Measurements from ENCODE around the gene ZFC3H1. TPM values are rescaled to one million over a fixed set of nuclear protein-coding genes. Genes with fewer than 3 reads are reported as not detected.
"Not testable (repeated sequence)": the region's sequence is repeated elsewhere in the genome, so short reads cannot be mapped to it uniquely, and the experiment has no call there.

ZFC3H1 gene
- 32.8 TPM for polyA plus RNA-seq (2012; ENCODE audit: missing spikeins)

GRCh38 chr12:71663561-71664410, at the start of gene ZFC3H1, which contains the start of gene THAP2:
Gene ZFC3H1 (minus strand): TSS chr12:71663848. CDS start chr12:71663610, 238 bp downstream.
Gene THAP2 (plus strand): TSS chr12:71664301. CDS start chr12:71664510, 209 bp downstream.
- TF ChIP-seq POLR2A (IDR thresholded peaks at IDR 0.05; ENCODE audit: low read depth, low read length) (peak; percentile 86), POLR2AphosphoS5 (IDR thresholded peaks at IDR 0.05; ENCODE audit: low read depth, low read length) (peak; percentile 94), TAF1 (IDR thresholded peaks at IDR 0.05; ENCODE audit: borderline replicate concordance, low read depth, low read length) (peak; percentile 78)
- peak; percentile 63 for DNase-seq (ENCODE audit: insufficient read length)
- peak; percentile 98 for FAIRE-seq

GRCh38 chr12:71710276-71711125, 46.9 kb upstream of the ZFC3H1 start:
- DNase-seq (ENCODE audit: insufficient read length), result no peak
- no peak for TF ChIP-seq POLR2AphosphoS5 (IDR thresholded peaks at IDR 0.05; ENCODE audit: low read depth, low read length)
- no peak for TF ChIP-seq POLR2A (IDR thresholded peaks at IDR 0.05; ENCODE audit: low read depth, low read length)
- no peak for TF ChIP-seq TAF1 (IDR thresholded peaks at IDR 0.05; ENCODE audit: borderline replicate concordance, low read depth, low read length)
- FAIRE-seq, result no peak

GRCh38 chr12:71708658-71709057, 45.0 kb upstream of the ZFC3H1 start:
- FAIRE-seq (no peak), DNase-seq (ENCODE audit: insufficient read length) (no peak)
- TF ChIP-seq POLR2A (IDR thresholded peaks at IDR 0.05; ENCODE audit: low read depth, low read length) (no peak), POLR2AphosphoS5 (IDR thresholded peaks at IDR 0.05; ENCODE audit: low read depth, low read length) (no peak), TAF1 (IDR thresholded peaks at IDR 0.05; ENCODE audit: borderline replicate concordance, low read depth, low read length) (no peak)

- no peak for DNase-seq (ENCODE audit: insufficient read length)
- TF ChIP-seq POLR2A (IDR thresholded peaks at IDR 0.05; ENCODE audit: low read depth, low read length), result no peak
- no peak for TF ChIP-seq TAF1 (IDR thresholded peaks at IDR 0.05; ENCODE audit: borderline replicate concordance, low read depth, low read length)
- no peak for TF ChIP-seq POLR2AphosphoS5 (IDR thresholded peaks at IDR 0.05; ENCODE audit: low read depth, low read length)
- no peak for FAIRE-seq
These were observed 41.3 kb upstream of the ZFC3H1 start for GRCh38 chr12:71704920-71705319.

- DNase-seq (ENCODE audit: insufficient read length), result no peak
- TF ChIP-seq POLR2A (IDR thresholded peaks at IDR 0.05; ENCODE audit: low read depth, low read length) (no peak), POLR2AphosphoS5 (IDR thresholded peaks at IDR 0.05; ENCODE audit: low read depth, low read length) (no peak), TAF1 (IDR thresholded peaks at IDR 0.05; ENCODE audit: borderline replicate concordance, low read depth, low read length) (no peak)
- FAIRE-seq, result no peak
These were observed 39.6 kb upstream of the ZFC3H1 start for GRCh38 chr12:71703206-71703605.

- TF ChIP-seq POLR2AphosphoS5 (IDR thresholded peaks at IDR 0.05; ENCODE audit: low read depth, low read length) (no peak), TAF1 (IDR thresholded peaks at IDR 0.05; ENCODE audit: borderline replicate concordance, low read depth, low read length) (no peak), POLR2A (IDR thresholded peaks at IDR 0.05; ENCODE audit: low read depth, low read length) (no peak)
- FAIRE-seq (no peak), DNase-seq (ENCODE audit: insufficient read length) (no peak)
These were observed 38.9 kb upstream of the ZFC3H1 start for GRCh38 chr12:71702590-71702989.

GRCh38 chr12:71702181-71702580, 38.5 kb upstream of the ZFC3H1 start:
- not testable (repeated sequence) for DNase-seq (ENCODE audit: insufficient read length); FAIRE-seq

GRCh38 chr12:71695782-71696181, 32.1 kb upstream of the ZFC3H1 start:
- FAIRE-seq, result no peak
- TF ChIP-seq POLR2AphosphoS5 (IDR thresholded peaks at IDR 0.05; ENCODE audit: low read depth, low read length), result no peak
- TF ChIP-seq TAF1 (IDR thresholded peaks at IDR 0.05; ENCODE audit: borderline replicate concordance, low read depth, low read length), result no peak
- no peak for DNase-seq (ENCODE audit: insufficient read length)

- FAIRE-seq, result peak; percentile 89
- TF ChIP-seq TAF1 (IDR thresholded peaks at IDR 0.05; ENCODE audit: borderline replicate concordance, low read depth, low read length), result no peak
- TF ChIP-seq POLR2AphosphoS5 (IDR thresholded peaks at IDR 0.05; ENCODE audit: low read depth, low read length), result no peak
- no peak; the same call in 1 of the 2 replicates for TF ChIP-seq POLR2A (IDR thresholded peaks at IDR 0.05; ENCODE audit: low read depth, low read length)
- DNase-seq (ENCODE audit: insufficient read length), result peak; percentile 18
These were observed 30.6 kb upstream of the ZFC3H1 start for GRCh38 chr12:71694099-71694820.

- peak; percentile 71 for FAIRE-seq
- DNase-seq (ENCODE audit: insufficient read length), result not testable (repeated sequence)
These were observed 30.0 kb upstream of the ZFC3H1 start for GRCh38 chr12:71693651-71694050.

GRCh38 chr12:71693126-71693525, 29.5 kb upstream of the ZFC3H1 start:
- DNase-seq (ENCODE audit: insufficient read length) (no peak), FAIRE-seq (no peak)
- TF ChIP-seq POLR2A (IDR thresholded peaks at IDR 0.05; ENCODE audit: low read depth, low read length), result no peak
- TF ChIP-seq TAF1 (IDR thresholded peaks at IDR 0.05; ENCODE audit: borderline replicate concordance, low read depth, low read length), result no peak
- TF ChIP-seq POLR2AphosphoS5 (IDR thresholded peaks at IDR 0.05; ENCODE audit: low read depth, low read length), result no peak
